Muscle layer of colon (tissue), 2 donors: ENCODE data around the gene EXOSC2.

ENCODE experiments used
- H3K27ac ChIP-seq: one replicate; pipeline ENCODE4 v1.7.0; 2013; ENCODE audit warnings: low read depth, mild to moderate bottlenecking, low read length, moderate library complexity
- H3K27me3 ChIP-seq, 2 donors: one replicate each; pipeline ENCODE4 v1.7.0; 2013; ENCODE audit warnings: low read length in 2 of 2, mild to moderate bottlenecking in 2 of 2; ENCODE audit not compliant: insufficient read depth in 2 of 2, control insufficient read depth in 1 of 2
- H3K36me3 ChIP-seq: one replicate; pipeline ENCODE4 v1.7.0; 2013; ENCODE audit warnings: mild to moderate bottlenecking, low read length; ENCODE audit not compliant: insufficient read depth
- H3K4me1 ChIP-seq: one replicate; pipeline ENCODE4 v1.7.0; 2013; ENCODE audit warnings: mild to moderate bottlenecking, low read length; ENCODE audit not compliant: insufficient read depth
- H3K4me3 ChIP-seq, 2 donors: one replicate each; pipeline ENCODE4 v1.7.0; 2013; ENCODE audit warnings: low read length in 2 of 2, low read depth in 1 of 2, mild to moderate bottlenecking in 1 of 2, moderate library complexity in 1 of 2
- H3K9ac ChIP-seq: one replicate; pipeline ENCODE4 v1.7.0; 2013; ENCODE audit warnings: low read length
- H3K9me3 ChIP-seq: one replicate; pipeline ENCODE4 v1.7.0; 2013; ENCODE audit warnings: mild to moderate bottlenecking, low read length
- donor health status: abdominal sarcoma.
- donor health status: Adenocarcinoma of cecum.

The EXOSC2 gene

GRCh38 chr9:130729145-130729544, 35.6 kb downstream of the EXOSC2 start:
- no peaks in the 10 kb centered on the region for H3K36me3 ChIP-seq
- peaks cover 13% of the 10 kb centered on the region for H3K4me1 ChIP-seq
- H3K27me3 ChIP-seq, result no peaks in the 10 kb centered on the region
- H3K9ac ChIP-seq, result no peak overlapping the region
- H3K9me3 ChIP-seq, result no peaks in the 10 kb centered on the region
- H3K27ac ChIP-seq, result no peak overlapping the region
- no peak overlapping the region for H3K4me3 ChIP-seq

- H3K9ac ChIP-seq, result no peak overlapping the region
- H3K36me3 ChIP-seq, result no peaks in the 10 kb centered on the region
- H3K27ac ChIP-seq, result no peak overlapping the region
- H3K9me3 ChIP-seq, result no peaks in the 10 kb centered on the region
- no peak overlapping the region for H3K4me3 ChIP-seq
- peaks cover 13% of the 10 kb centered on the region for H3K4me1 ChIP-seq
- H3K27me3 ChIP-seq, result no peaks in the 10 kb centered on the region
These were observed 37.8 kb downstream of the EXOSC2 start for GRCh38 chr9:130731355-130731754.

GRCh38 chr9:130732136-130732535, 38.6 kb downstream of the EXOSC2 start:
- Histone ChIP-seq H3K27ac (no peak overlapping the region), H3K27me3 (no peaks in the 10 kb centered on the region), H3K4me3 (no peak overlapping the region), H3K4me1 (peaks cover 13% of the 10 kb centered on the region), H3K36me3 (no peaks in the 10 kb centered on the region), H3K9me3 (no peaks in the 10 kb centered on the region), H3K9ac (no peak overlapping the region)

- no peaks in the 10 kb centered on the region for H3K9me3 ChIP-seq
- no peak overlapping the region for H3K27ac ChIP-seq
- H3K4me1 ChIP-seq, result peaks cover 13% of the 10 kb centered on the region
- H3K36me3 ChIP-seq, result no peaks in the 10 kb centered on the region
- H3K27me3 ChIP-seq, result no peaks in the 10 kb centered on the region
- H3K9ac ChIP-seq, result no peak overlapping the region
- no peak overlapping the region for H3K4me3 ChIP-seq
These were observed 39.2 kb downstream of the EXOSC2 start for GRCh38 chr9:130732793-130733221.

- Histone ChIP-seq H3K27me3 (no peaks in the 10 kb centered on the region), H3K9me3 (no peaks in the 10 kb centered on the region), H3K4me1 (peaks cover 13% of the 10 kb centered on the region), H3K36me3 (no peaks in the 10 kb centered on the region), H3K27ac (no peak overlapping the region), H3K4me3 (no peak overlapping the region), H3K9ac (no peak overlapping the region)
These were observed 42.0 kb downstream of the EXOSC2 start for GRCh38 chr9:130735566-130735965.

GRCh38 chr9:130736834-130737233, 43.3 kb downstream of the EXOSC2 start:
- Histone ChIP-seq H3K9ac (no peak overlapping the region), H3K4me1 (peaks cover 13% of the 10 kb centered on the region), H3K27me3 (no peaks in the 10 kb centered on the region), H3K9me3 (no peaks in the 10 kb centered on the region), H3K36me3 (no peaks in the 10 kb centered on the region), H3K27ac (no peak overlapping the region), H3K4me3 (no peak overlapping the region)

- no peak overlapping the region for H3K9ac ChIP-seq
- no peaks in the 10 kb centered on the region for H3K36me3 ChIP-seq
- H3K27ac ChIP-seq, result no peak overlapping the region
- no peaks in the 10 kb centered on the region for H3K9me3 ChIP-seq
- no peak overlapping the region for H3K4me3 ChIP-seq
- no peaks in the 10 kb centered on the region for H3K27me3 ChIP-seq
- H3K4me1 ChIP-seq, result no peaks in the 10 kb centered on the region
These were observed 44.7 kb downstream of the EXOSC2 start for GRCh38 chr9:130738281-130738680.

- H3K27me3 ChIP-seq, result no peaks in the 10 kb centered on the region
- H3K36me3 ChIP-seq, result no peaks in the 10 kb centered on the region
- no peaks in the 10 kb centered on the region for H3K4me1 ChIP-seq
- no peak overlapping the region for H3K27ac ChIP-seq
- H3K9ac ChIP-seq, result no peak overlapping the region
- no peaks in the 10 kb centered on the region for H3K9me3 ChIP-seq
- H3K4me3 ChIP-seq, result no peak overlapping the region
These were observed 45.5 kb downstream of the EXOSC2 start for GRCh38 chr9:130739081-130739480.

GRCh38 chr9:130740218-130741023, 46.8 kb downstream of the EXOSC2 start:
- H3K9ac ChIP-seq, result no peak overlapping the region
- no peaks in the 10 kb centered on the region for H3K36me3 ChIP-seq
- no peak overlapping the region for H3K27ac ChIP-seq

GRCh38 chr9:130741024-130741305, 47.4 kb downstream of the EXOSC2 start:
- H3K9me3 ChIP-seq, result no peaks in the 10 kb centered on the region
- H3K4me3 ChIP-seq, result no peak overlapping the region
- no peak overlapping the region for H3K27ac ChIP-seq
- H3K27me3 ChIP-seq, result no peaks in the 10 kb centered on the region
- H3K4me1 ChIP-seq, result no peaks in the 10 kb centered on the region
- H3K9ac ChIP-seq, result no peak overlapping the region
- H3K36me3 ChIP-seq, result no peaks in the 10 kb centered on the region

More at GRCh38 chr9:130740218-130741023, 46.8 kb downstream of the EXOSC2 start:
- Histone ChIP-seq H3K4me3 (no peak overlapping the region), H3K9me3 (no peaks in the 10 kb centered on the region), H3K27me3 (no peaks in the 10 kb centered on the region), H3K4me1 (no peaks in the 10 kb centered on the region)

GRCh38 chr9:130741831-130742449, 48.4 kb downstream of the EXOSC2 start:
- Histone ChIP-seq H3K4me1 (no peaks in the 10 kb centered on the region), H3K9me3 (no peaks in the 10 kb centered on the region), H3K27ac (no peak overlapping the region), H3K9ac (no peak overlapping the region), H3K27me3 (no peaks in the 10 kb centered on the region), H3K36me3 (no peaks in the 10 kb centered on the region), H3K4me3 (no peak overlapping the region)

GRCh38 chr9:130743656-130744055, 50.1 kb downstream of the EXOSC2 start:
- H3K36me3 ChIP-seq, result no peaks in the 10 kb centered on the region
- no peaks in the 10 kb centered on the region for H3K27me3 ChIP-seq
- H3K27ac ChIP-seq, result no peak overlapping the region

More at GRCh38 chr9:130743656-130744055, 50.1 kb downstream of the EXOSC2 start:
- Histone ChIP-seq H3K9me3 (no peaks in the 10 kb centered on the region), H3K4me1 (no peaks in the 10 kb centered on the region), H3K9ac (no peak overlapping the region), H3K4me3 (no peak overlapping the region)
